GM12878 (cell line): ENCODE measurements around the gene MEIS2. TPM values are rescaled to one million over a fixed set of nuclear protein-coding genes. Genes with fewer than 3 reads are reported as not detected.

ENCODE experiments used
- ATAC-seq: fragments of 200-7000 bp; cut with Tn5 transposase; 3 replicates; pipeline ENCODE4 v1.9.1; 2020; ENCODE audit warnings: mild to moderate bottlenecking, moderate library complexity
- BruUV-seq: library from RNA; stranded (reverse); fragments of 400-500 nt; replicated peaks from 2 replicates; lab custom pipeline; 2021; lab: Mats Ljungman, UMichigan
- CTCF ChIA-PET: fragments of 300-600 bp; sonication (Branson Sonifier 250); formaldehyde crosslinking; extraction: SDS; loops from one replicate; lab custom pipeline; 2021; ENCODE audit warnings: inconsistent platforms; lab: Yijun Ruan, JAX
- POLR2A ChIA-PET: fragments of 350-600 bp; formaldehyde crosslinking; extraction: SDS; loops from one replicate; lab custom pipeline; 2021; ENCODE audit warnings: inconsistent platforms; lab: Charles Lee
- RAD21 ChIA-PET: fragments of 300-600 bp; sonication (Branson Sonifier 250); formaldehyde crosslinking; loops from one replicate; lab custom pipeline; 2023; ENCODE audit warnings: antibody characterized with exemption; ENCODE audit not compliant: unreplicated experiment; lab: Charles Lee
- SMC1A ChIA-PET: fragments of 300-600 bp; sonication (Branson Sonifier 250); formaldehyde crosslinking; loops from one replicate; lab custom pipeline; 2023; ENCODE audit not compliant: unreplicated experiment, uncharacterized antibody; lab: Charles Lee
- DNase-seq: peaks from one replicate; pipeline ENCODE4 v3.0.0-alpha.2; 2011; ENCODE audit warnings: low read depth, low spot score
- FAIRE-seq: peaks from 3 replicates; lab custom pipeline; 2011; peaks lifted over from hg19 to GRCh38; lab: Jason Lieb, UNC
- H2AFZ ChIP-seq: 2 replicates; pipeline ENCODE4 v1.6.0; 2011; ENCODE audit warnings: low read depth, low read length, control low read depth; ENCODE audit not compliant: control insufficient read depth
- H3K27ac ChIP-seq: 2 replicates; pipeline ENCODE4 v1.5.1; 2011; ENCODE audit warnings: control low read depth; ENCODE audit not compliant: control insufficient read depth, insufficient read depth
- H3K27me3 ChIP-seq, 2 experiments: replicated peaks in 1 of 2; 2 replicates each; pipeline versions ENCODE4 v1.6.0 to v1.6.1; 2011; ENCODE audit warnings: low read length in 1 of 2; ENCODE audit not compliant: control insufficient read depth in 2 of 2, insufficient read depth in 2 of 2
- H3K36me3 ChIP-seq, 2 experiments: 2 replicates each; pipeline ENCODE4 v1.5.1; 2011; ENCODE audit warnings: low read length in 1 of 2; ENCODE audit not compliant: control insufficient read depth in 2 of 2, insufficient read depth in 2 of 2
- H3K4me1 ChIP-seq: 2 replicates; pipeline ENCODE4 v1.6.1; 2011; ENCODE audit warnings: mild to moderate bottlenecking, low read length, moderate library complexity, mixed read lengths; ENCODE audit not compliant: control insufficient read depth, insufficient read depth
- H3K4me2 ChIP-seq: 2 replicates; pipeline ENCODE4 v1.6.0; 2011; ENCODE audit warnings: control low read depth; ENCODE audit not compliant: control insufficient read depth, insufficient read depth
- H3K4me3 ChIP-seq: fragments of 200-600 bp; sonication (generic); 2 replicates; pipeline ENCODE4 v1.5.1; 2016
- H3K79me2 ChIP-seq: 2 replicates; pipeline ENCODE4 v1.6.0; 2011; ENCODE audit warnings: low read length; ENCODE audit not compliant: control insufficient read depth, insufficient read depth
- H3K9ac ChIP-seq: 2 replicates; pipeline ENCODE4 v1.8.0; 2011; ENCODE audit warnings: low read length, control low read depth, mixed read lengths; ENCODE audit not compliant: control insufficient read depth, insufficient read depth
- H3K9me3 ChIP-seq: replicated peaks from 3 replicates; pipeline ENCODE4 v1.5.1; 2011; ENCODE audit warnings: mild to moderate bottlenecking, low read length; ENCODE audit not compliant: control insufficient read depth, insufficient read depth
- H4K20me1 ChIP-seq: 2 replicates; pipeline ENCODE4 v1.6.0; 2011; ENCODE audit not compliant: control insufficient read depth, insufficient read depth
- CREB1 ChIP-seq: IDR thresholded peaks from 2 replicates; pipeline ENCODE4 v1.6.1; 2012; ENCODE audit warnings: low read depth, mild to moderate bottlenecking, inconsistent platforms
- GABPA ChIP-seq: IDR thresholded peaks from 2 replicates; pipeline ENCODE4 v1.6.1; 2014; ENCODE audit warnings: antibody characterized with exemption, low read depth, mild to moderate bottlenecking, inconsistent platforms
- RAD21 ChIP-seq: IDR thresholded peaks from 2 replicates; pipeline ENCODE4 v1.6.1; 2011; ENCODE audit warnings: mild to moderate bottlenecking, low read depth, low read length, moderate library complexity; ENCODE audit not compliant: insufficient read depth
- SMAD1 ChIP-seq: fragments of 450-650 bp; IDR thresholded peaks from 2 replicates; pipeline ENCODE4 v1.6.1; 2018; ENCODE audit warnings: mild to moderate bottlenecking, low read depth; ENCODE audit not compliant: partially characterized antibody
- ZNF622 ChIP-seq: fragments of 450-650 bp; IDR thresholded peaks from 2 replicates; pipeline ENCODE4 v1.6.1; 2017; ENCODE audit warnings: mild to moderate bottlenecking, inconsistent platforms
- in situ Hi-C: fragments of 300-500 bp; cut with MboI; formaldehyde crosslinking; loops from 9 replicates; pipeline ENCODE4 v1.14.3; 2018; ENCODE audit warnings: mixed read lengths
- intact Hi-C: fragments of 100-400 bp; cut with micrococcal nuclease; formaldehyde crosslinking; loops from one replicate; pipeline ENCODE4 v1.14.2; 2022; ENCODE audit not compliant: unreplicated experiment
- polyA plus RNA-seq, 11 experiments: library from polyadenylated mRNA; depleted of rRNA in 4 of 11; unstranded in 6 of 11; stranded (reverse) in 5 of 11; fragments of >200 nt; fragmentation: Nextera tagmentation in 4 of 11; fragmentation: Illumina TruSeq in 1 of 11; extraction: Ambion mirVana in 4 of 11; extraction: Trizol in 1 of 11; gene quantifications; 1 replicate in 1 of 11; 2 replicates in 10 of 11; pipeline versions ENCODE4 v1.2.1 to v1.2.3, GENCODE V29; 2011 to 2016; ENCODE audit warnings: inconsistent platforms in 2 of 11, missing spikeins in 2 of 11, low read depth in 1 of 11
- total RNA-seq, 4 experiments: library from RNA; depleted of rRNA in 3 of 4; stranded (reverse); fragments of >200 nt in 3 of 4; fragmentation: Illumina TruSeq in 1 of 4; extraction: Trizol in 1 of 4; gene quantifications; 2 replicates each; pipeline versions ENCODE4 v1.2.1 to v1.2.3, GENCODE V29; 2013 to 2021
- TF ChIP-seq, protein P1 (sequence below): IDR thresholded peaks from 2 replicates; pipeline ENCODE4 v1.6.1; 2012; ENCODE audit warnings: mild to moderate bottlenecking, low read depth, low read length

The MEIS2 gene
- total and polyA plus RNA-seq, 10 of the 15 experiments (the other 5 are each of a cell fraction or from before 2014, with no cell fraction given): 9.2 to 54.0 (median 20.4) TPM

DNA sequence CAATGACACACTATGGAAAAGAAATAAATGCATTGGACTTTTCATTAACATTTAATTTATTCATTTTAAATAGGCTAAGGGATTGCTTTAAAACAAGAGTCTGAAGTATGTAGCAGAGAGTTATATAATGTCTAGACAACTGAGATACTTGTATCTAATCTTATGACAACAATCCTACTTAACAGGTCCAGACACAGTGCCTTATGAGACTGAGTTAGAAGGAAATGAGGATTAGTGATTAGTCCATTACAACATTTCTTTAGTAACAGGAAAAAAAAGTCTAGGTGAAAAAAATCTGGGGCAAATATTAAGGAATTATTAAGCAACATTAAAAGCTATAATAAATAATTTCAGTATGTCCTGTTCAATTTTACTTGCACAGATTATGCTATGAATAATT, 140.6 kb downstream of the MEIS2 start:
- intact Hi-C loops (no loop called here), in situ Hi-C loops (no loop called here)
- no peaks in the 10 kb centered on the region for H4K20me1 ChIP-seq
- BruUV-seq: no TSS peak
- H3K27ac ChIP-seq: no peak overlapping the region
- ChIA-PET POLR2A (interaction anchor here (1.3 kb wide), 1 partner anchor 13 kb away, joined by 3 read pairs; no protein-coding TSS in a partner anchor), SMC1A (interaction anchor here (0.6 to 3.2 kb wide), 14 partner anchors 10 to 350 kb away, joined by 3 to 20 read pairs (median 6); no protein-coding TSS in a partner anchor), RAD21 (interaction anchor here (0.6 to 3.4 kb wide), 10 partner anchors 13 to 141 kb away, joined by 3 to 14 read pairs (median 4); no protein-coding TSS in a partner anchor), CTCF (interaction anchor here (0.6 to 2.4 kb wide), 7 partner anchors 11 to 141 kb away, joined by 3 to 12 read pairs (median 3); no protein-coding TSS in a partner anchor)
- DNase-seq (no peak), FAIRE-seq (peak; percentile 23), ATAC-seq (no peak)
- no peaks in the 10 kb centered on the region for H3K27me3 ChIP-seq
- H3K4me1 ChIP-seq: no peaks in the 10 kb centered on the region
- H2AFZ ChIP-seq: no peak overlapping the region
- no peaks in the 10 kb centered on the region for H3K79me2 ChIP-seq
- TF ChIP-seq RAD21 (no peak), CREB1 (no peak), GABPA (no peak), ZNF622 (no peak), SMAD1 (no peak)
- TF ChIP-seq, protein P1, sequence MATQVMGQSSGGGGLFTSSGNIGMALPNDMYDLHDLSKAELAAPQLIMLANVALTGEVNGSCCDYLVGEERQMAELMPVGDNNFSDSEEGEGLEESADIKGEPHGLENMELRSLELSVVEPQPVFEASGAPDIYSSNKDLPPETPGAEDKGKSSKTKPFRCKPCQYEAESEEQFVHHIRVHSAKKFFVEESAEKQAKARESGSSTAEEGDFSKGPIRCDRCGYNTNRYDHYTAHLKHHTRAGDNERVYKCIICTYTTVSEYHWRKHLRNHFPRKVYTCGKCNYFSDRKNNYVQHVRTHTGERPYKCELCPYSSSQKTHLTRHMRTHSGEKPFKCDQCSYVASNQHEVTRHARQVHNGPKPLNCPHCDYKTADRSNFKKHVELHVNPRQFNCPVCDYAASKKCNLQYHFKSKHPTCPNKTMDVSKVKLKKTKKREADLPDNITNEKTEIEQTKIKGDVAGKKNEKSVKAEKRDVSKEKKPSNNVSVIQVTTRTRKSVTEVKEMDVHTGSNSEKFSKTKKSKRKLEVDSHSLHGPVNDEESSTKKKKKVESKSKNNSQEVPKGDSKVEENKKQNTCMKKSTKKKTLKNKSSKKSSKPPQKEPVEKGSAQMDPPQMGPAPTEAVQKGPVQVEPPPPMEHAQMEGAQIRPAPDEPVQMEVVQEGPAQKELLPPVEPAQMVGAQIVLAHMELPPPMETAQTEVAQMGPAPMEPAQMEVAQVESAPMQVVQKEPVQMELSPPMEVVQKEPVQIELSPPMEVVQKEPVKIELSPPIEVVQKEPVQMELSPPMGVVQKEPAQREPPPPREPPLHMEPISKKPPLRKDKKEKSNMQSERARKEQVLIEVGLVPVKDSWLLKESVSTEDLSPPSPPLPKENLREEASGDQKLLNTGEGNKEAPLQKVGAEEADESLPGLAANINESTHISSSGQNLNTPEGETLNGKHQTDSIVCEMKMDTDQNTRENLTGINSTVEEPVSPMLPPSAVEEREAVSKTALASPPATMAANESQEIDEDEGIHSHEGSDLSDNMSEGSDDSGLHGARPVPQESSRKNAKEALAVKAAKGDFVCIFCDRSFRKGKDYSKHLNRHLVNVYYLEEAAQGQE: no peak
- H3K36me3 ChIP-seq: no peaks in the 10 kb centered on the region
- H3K9ac ChIP-seq: no peak overlapping the region
- no peak overlapping the region for H3K4me3 ChIP-seq
- H3K4me2 ChIP-seq: no peak overlapping the region
- no peaks in the 10 kb centered on the region for H3K9me3 ChIP-seq
